HUES6 (cell line): ENCODE results near the gene GDF2.

Source experiments
- H3K27ac ChIP-seq: 2 replicates; pipeline ENCODE4 v1.7.0; 2013; ENCODE audit warnings: low read depth, mild to moderate bottlenecking, low read length, inconsistent platforms
- H3K27me3 ChIP-seq: 2 replicates; pipeline ENCODE4 v1.6.1; 2013; ENCODE audit warnings: low read length; ENCODE audit not compliant: control insufficient read depth, insufficient read depth
- H3K36me3 ChIP-seq: 2 replicates; pipeline ENCODE4 v1.6.1; 2013; ENCODE audit warnings: low read length; ENCODE audit not compliant: control insufficient read depth, insufficient read depth
- H3K4me1 ChIP-seq: 2 replicates; pipeline ENCODE4 v1.6.1; 2013; ENCODE audit warnings: low read length; ENCODE audit not compliant: control insufficient read depth, insufficient read depth
- H3K4me3 ChIP-seq: 2 replicates; pipeline ENCODE4 v1.5.1; 2013; ENCODE audit warnings: low read depth, low read length
- H3K9ac ChIP-seq: one replicate; pipeline ENCODE4 v1.6.1; 2013; ENCODE audit warnings: mild to moderate bottlenecking, low read length
- H3K9me3 ChIP-seq: 2 replicates; pipeline ENCODE4 v1.6.1; 2013; ENCODE audit warnings: low read depth, low read length; ENCODE audit not compliant: control insufficient read depth, insufficient read depth

GDF2 gene

DNA sequence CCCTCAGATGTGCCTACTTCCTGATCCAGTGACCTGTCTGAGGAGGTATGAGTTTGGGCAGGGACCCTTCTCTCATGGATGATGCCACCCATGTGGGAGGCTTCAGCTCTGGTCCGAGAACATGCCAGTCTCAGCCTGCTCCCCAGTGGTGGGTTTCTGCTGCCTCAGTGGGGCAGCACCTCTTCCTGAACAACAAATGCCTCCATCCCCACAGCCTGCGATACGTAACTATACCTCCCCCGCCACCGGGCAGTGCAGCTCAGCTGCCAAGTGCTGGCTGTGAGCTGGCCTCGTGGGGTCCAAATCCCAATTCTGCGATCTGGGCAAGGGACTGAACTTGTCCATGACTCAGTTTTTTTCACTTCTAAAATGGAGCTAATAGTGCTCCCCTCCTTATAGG is 19.1 kb upstream of the GDF2 start:
- no peaks in the 10 kb centered on the region for H3K9me3 ChIP-seq
- H3K36me3 ChIP-seq: no peaks in the 10 kb centered on the region
- peaks cover 15% of the 10 kb centered on the region for H3K4me1 ChIP-seq
- no peak overlapping the region for H3K27ac ChIP-seq
- no peak overlapping the region for H3K4me3 ChIP-seq
- no peak overlapping the region for H3K9ac ChIP-seq
- H3K27me3 ChIP-seq: peaks cover 60% of the 10 kb centered on the region

DNA sequence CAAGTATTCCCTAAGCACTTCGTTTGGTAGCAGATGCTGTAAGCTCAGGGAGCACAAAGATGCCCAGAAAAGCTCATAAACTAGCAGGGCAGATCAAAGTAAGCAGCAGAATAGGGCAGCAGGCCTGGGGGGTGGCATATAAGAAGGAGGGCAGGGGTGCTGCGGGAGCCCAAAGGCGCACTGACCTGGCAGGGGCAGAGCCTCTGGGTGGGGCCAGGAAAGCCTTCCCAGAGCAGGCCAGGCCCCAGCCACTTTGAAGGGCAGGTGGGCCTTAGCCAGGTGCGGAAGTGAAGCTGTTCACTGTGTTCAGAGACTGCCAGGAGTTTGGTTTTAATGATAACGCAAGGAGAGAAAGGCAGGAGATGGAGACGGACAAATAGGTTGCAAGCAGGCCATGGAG is 18.4 kb upstream of the GDF2 start:
- no peak overlapping the region for H3K4me3 ChIP-seq
- no peak overlapping the region for H3K9ac ChIP-seq
- no peaks in the 10 kb centered on the region for H3K9me3 ChIP-seq
- peaks cover 22% of the 10 kb centered on the region for H3K4me1 ChIP-seq
- no peak overlapping the region for H3K27ac ChIP-seq
- no peaks in the 10 kb centered on the region for H3K36me3 ChIP-seq
- peaks cover 55% of the 10 kb centered on the region for H3K27me3 ChIP-seq

DNA sequence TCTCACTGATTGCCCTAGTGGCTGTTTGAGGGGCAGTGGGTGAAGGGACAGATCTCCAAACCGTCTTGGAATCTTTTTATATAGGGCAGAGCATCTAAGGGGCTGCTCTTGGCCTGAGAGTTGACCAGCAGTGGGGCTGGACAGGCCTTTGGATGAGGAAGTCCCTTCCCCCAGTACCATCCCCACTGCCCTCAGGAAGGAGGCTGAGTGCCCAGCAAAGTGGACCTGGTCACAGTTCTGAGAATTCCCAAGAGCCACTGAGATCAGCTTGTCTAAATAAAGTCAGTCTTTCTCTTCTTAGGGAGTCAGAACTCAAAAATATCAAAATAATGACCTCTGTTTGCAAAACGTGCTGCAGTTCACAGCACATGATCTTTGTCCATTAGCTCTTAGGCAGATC is 16.7 kb upstream of the GDF2 start:
- Histone ChIP-seq H3K36me3 (no peaks in the 10 kb centered on the region), H3K4me3 (no peak overlapping the region), H3K9ac (no peak overlapping the region), H3K27ac (no peak overlapping the region), H3K4me1 (peaks cover 24% of the 10 kb centered on the region), H3K9me3 (no peaks in the 10 kb centered on the region), H3K27me3 (peaks cover 38% of the 10 kb centered on the region)

- no peaks in the 10 kb centered on the region for H3K36me3 ChIP-seq
- H3K27me3 ChIP-seq: peaks cover 34% of the 10 kb centered on the region
- no peak overlapping the region for H3K27ac ChIP-seq
- no peaks in the 10 kb centered on the region for H3K9me3 ChIP-seq
- H3K4me1 ChIP-seq: peaks cover 21% of the 10 kb centered on the region
- no peak overlapping the region for H3K4me3 ChIP-seq
- no peak overlapping the region for H3K9ac ChIP-seq
Measured at GRCh38 chr10:47306387-47307210, 15.7 kb upstream of the GDF2 start.

GRCh38 chr10:47307381-47307780 is 14.9 kb upstream of the GDF2 start:
- no peaks in the 10 kb centered on the region for H3K9me3 ChIP-seq
- no peak overlapping the region for H3K27ac ChIP-seq
- H3K27me3 ChIP-seq: peaks cover 26% of the 10 kb centered on the region
- H3K4me1 ChIP-seq: peaks cover 21% of the 10 kb centered on the region
- H3K4me3 ChIP-seq: no peak overlapping the region
- no peaks in the 10 kb centered on the region for H3K36me3 ChIP-seq
- H3K9ac ChIP-seq: no peak overlapping the region

GRCh38 chr10:47308775-47309174 is 13.5 kb upstream of the GDF2 start:
- no peak overlapping the region for H3K9ac ChIP-seq
- H3K9me3 ChIP-seq: no peaks in the 10 kb centered on the region
- H3K27me3 ChIP-seq: peaks cover 12% of the 10 kb centered on the region; the same call in 1 of the 2 replicates
- H3K4me1 ChIP-seq: peaks cover 21% of the 10 kb centered on the region
- no peak overlapping the region for H3K4me3 ChIP-seq
- H3K27ac ChIP-seq: no peak overlapping the region
- H3K36me3 ChIP-seq: no peaks in the 10 kb centered on the region

DNA sequence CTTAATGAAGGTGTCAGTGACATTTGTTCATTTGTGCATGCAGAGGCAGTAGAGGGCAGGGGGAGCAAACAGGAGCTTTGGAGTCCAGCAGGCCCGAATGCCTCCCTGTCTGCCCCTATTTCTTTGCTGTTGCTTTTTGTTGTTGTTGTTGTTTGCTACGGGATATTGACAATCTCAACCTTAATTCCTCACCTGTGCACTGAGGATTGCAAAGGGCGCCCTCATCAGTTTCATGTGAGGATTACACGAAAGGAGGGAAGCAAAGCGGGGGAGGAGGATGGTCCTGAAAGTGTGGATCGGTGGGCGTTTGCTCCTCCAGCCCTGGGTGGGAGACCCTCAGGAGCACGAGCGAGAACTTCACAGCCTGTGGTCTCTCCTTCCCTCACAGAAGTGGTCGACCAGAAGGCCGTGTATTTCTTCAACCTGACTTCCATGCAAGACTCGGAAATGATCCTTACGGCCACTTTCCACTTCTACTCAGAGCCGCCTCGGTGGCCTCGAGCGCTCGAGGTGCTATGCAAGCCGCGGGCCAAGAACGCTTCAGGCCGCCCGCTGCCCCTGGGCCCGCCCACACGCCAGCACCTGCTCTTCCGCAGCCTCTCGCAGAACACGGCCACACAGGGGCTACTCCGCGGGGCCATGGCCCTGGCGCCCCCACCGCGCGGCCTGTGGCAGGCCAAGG is 12.7 kb upstream of the GDF2 start:
- no peaks in the 10 kb centered on the region for H3K36me3 ChIP-seq
- H3K9me3 ChIP-seq: no peaks in the 10 kb centered on the region
- H3K27ac ChIP-seq: no peak overlapping the region
- no peak overlapping the region for H3K4me3 ChIP-seq
- no peak overlapping the region for H3K9ac ChIP-seq
- peaks cover 7% of the 10 kb centered on the region; the same call in 1 of the 2 replicates for H3K27me3 ChIP-seq
- H3K4me1 ChIP-seq: peaks cover 21% of the 10 kb centered on the region

GRCh38 chr10:47310090-47310505 is 12.2 kb upstream of the GDF2 start:
- Histone ChIP-seq H3K27ac (no peak overlapping the region), H3K27me3 (peaks cover 7% of the 10 kb centered on the region; the same call in 1 of the 2 replicates), H3K9ac (no peak overlapping the region), H3K36me3 (no peaks in the 10 kb centered on the region), H3K4me1 (peaks cover 16% of the 10 kb centered on the region), H3K9me3 (no peaks in the 10 kb centered on the region), H3K4me3 (no peak overlapping the region)

GRCh38 chr10:47311193-47311931 is 10.9 kb upstream of the GDF2 start:
- Histone ChIP-seq H3K27me3 (peaks cover 7% of the 10 kb centered on the region; the same call in 1 of the 2 replicates), H3K4me3 (no peak overlapping the region), H3K9me3 (no peaks in the 10 kb centered on the region), H3K27ac (no peak overlapping the region), H3K36me3 (no peaks in the 10 kb centered on the region), H3K4me1 (peaks cover 15% of the 10 kb centered on the region), H3K9ac (no peak overlapping the region)

GRCh38 chr10:47311932-47312662 is 10.2 kb upstream of the GDF2 start:
- Histone ChIP-seq H3K4me3 (no peak overlapping the region), H3K9me3 (no peaks in the 10 kb centered on the region), H3K27me3 (peaks cover 7% of the 10 kb centered on the region; the same call in 1 of the 2 replicates), H3K4me1 (peaks cover 15% of the 10 kb centered on the region), H3K9ac (no peak overlapping the region), H3K36me3 (no peaks in the 10 kb centered on the region), H3K27ac (no peak overlapping the region)
